BE2C (cell line): ENCODE data around the gene PRKCB.

Experiments
- DNase-seq: peaks from one replicate; pipeline ENCODE4 v3.0.0-alpha.2; 2020
- H3K27me3 ChIP-seq: fragments of 250-450 bp; sonication (Bioruptor Pico); 2 replicates; pipeline ENCODE4 v1.5.1; 2020; ENCODE audit warnings: mild to moderate bottlenecking
- H3K36me3 ChIP-seq: fragments of 250-450 bp; sonication (Bioruptor Pico); 2 replicates; pipeline ENCODE4 v1.5.1; 2020; ENCODE audit warnings: mild to moderate bottlenecking
- H3K4me1 ChIP-seq: fragments of 250-450 bp; sonication (Bioruptor Pico); 2 replicates; pipeline ENCODE4 v1.5.1; 2020
- H3K4me3 ChIP-seq: 2 replicates; pipeline ENCODE4 v1.5.1; 2011; ENCODE audit warnings: low read depth, low read length
- H3K9me3 ChIP-seq: fragments of 250-450 bp; sonication (Bioruptor Pico); 2 replicates; pipeline ENCODE4 v1.5.1; 2020
- TF ChIP-seq, protein P1 (sequence below): IDR thresholded peaks from 2 replicates; pipeline ENCODE4 v1.5.1; 2012; ENCODE audit warnings: mild to moderate bottlenecking, low read depth, low read length

Gene PRKCB

DNA sequence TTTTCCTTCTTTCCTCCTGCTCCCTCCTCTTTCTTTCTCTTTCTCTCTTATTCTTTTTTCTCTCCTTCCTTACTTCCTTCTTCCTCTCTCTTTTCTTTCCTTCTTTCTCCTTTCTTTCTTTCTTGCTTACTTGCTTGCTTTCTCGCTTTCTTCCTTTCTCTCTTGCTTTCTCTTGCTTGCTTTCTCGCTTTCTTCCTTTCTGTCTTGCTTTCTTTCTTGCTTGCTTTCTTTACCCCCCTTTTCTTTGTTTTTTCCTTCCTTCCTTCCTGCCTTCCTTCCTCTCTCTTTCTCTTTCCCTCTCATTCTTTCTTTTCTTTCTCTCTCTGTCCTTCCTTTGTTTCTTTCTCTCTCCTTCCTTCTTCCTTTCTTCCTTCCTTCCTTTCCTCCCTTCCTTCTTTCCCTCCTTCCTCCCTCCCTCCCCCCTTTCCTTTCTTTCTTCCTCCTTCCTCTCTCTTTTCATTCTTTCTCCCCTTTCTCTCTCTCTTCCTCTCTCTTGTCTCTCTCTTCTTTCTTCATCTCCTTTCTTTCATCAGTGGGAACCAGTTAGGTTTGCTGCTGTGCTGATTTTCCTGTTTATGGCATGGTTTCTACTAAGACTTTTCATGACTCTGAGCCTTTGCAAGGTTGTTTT is 277.4 kb downstream of the PRKCB start:
- H3K9me3 ChIP-seq: no peaks in the 10 kb centered on the region
- no peaks in the 10 kb centered on the region for H3K36me3 ChIP-seq
- no peaks in the 10 kb centered on the region for H3K4me1 ChIP-seq
- TF ChIP-seq, protein P1, sequence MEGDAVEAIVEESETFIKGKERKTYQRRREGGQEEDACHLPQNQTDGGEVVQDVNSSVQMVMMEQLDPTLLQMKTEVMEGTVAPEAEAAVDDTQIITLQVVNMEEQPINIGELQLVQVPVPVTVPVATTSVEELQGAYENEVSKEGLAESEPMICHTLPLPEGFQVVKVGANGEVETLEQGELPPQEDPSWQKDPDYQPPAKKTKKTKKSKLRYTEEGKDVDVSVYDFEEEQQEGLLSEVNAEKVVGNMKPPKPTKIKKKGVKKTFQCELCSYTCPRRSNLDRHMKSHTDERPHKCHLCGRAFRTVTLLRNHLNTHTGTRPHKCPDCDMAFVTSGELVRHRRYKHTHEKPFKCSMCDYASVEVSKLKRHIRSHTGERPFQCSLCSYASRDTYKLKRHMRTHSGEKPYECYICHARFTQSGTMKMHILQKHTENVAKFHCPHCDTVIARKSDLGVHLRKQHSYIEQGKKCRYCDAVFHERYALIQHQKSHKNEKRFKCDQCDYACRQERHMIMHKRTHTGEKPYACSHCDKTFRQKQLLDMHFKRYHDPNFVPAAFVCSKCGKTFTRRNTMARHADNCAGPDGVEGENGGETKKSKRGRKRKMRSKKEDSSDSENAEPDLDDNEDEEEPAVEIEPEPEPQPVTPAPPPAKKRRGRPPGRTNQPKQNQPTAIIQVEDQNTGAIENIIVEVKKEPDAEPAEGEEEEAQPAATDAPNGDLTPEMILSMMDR: no peak
- H3K27me3 ChIP-seq: no peaks in the 10 kb centered on the region
- H3K4me3 ChIP-seq: no peak overlapping the region
- DNase-seq: no peak

DNA sequence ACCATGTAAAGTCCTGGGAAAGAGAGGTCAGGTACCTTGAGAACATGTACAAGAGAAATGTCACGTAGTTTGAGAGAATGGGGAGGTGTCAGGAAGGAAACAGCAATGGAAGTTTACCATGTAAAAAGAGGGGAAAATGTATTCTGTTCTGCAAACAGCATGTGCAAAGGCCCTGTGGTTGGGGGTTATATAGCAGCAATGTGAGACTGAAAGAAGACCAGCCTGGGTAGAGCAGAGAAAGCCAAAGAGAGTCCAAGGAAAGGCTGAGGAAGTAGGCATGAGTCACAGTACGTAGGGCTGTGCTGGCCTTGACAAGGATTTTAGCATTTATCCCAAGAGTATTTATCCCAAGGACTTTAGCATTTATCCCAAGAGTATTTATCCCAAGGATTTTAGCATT is 279.1 kb downstream of the PRKCB start:
- TF ChIP-seq, protein P1: no peak
- no peaks in the 10 kb centered on the region for H3K4me1 ChIP-seq
- no peaks in the 10 kb centered on the region for H3K36me3 ChIP-seq
- no peak for DNase-seq
- no peaks in the 10 kb centered on the region for H3K27me3 ChIP-seq
- H3K9me3 ChIP-seq: no peaks in the 10 kb centered on the region
- H3K4me3 ChIP-seq: no peak overlapping the region

DNA sequence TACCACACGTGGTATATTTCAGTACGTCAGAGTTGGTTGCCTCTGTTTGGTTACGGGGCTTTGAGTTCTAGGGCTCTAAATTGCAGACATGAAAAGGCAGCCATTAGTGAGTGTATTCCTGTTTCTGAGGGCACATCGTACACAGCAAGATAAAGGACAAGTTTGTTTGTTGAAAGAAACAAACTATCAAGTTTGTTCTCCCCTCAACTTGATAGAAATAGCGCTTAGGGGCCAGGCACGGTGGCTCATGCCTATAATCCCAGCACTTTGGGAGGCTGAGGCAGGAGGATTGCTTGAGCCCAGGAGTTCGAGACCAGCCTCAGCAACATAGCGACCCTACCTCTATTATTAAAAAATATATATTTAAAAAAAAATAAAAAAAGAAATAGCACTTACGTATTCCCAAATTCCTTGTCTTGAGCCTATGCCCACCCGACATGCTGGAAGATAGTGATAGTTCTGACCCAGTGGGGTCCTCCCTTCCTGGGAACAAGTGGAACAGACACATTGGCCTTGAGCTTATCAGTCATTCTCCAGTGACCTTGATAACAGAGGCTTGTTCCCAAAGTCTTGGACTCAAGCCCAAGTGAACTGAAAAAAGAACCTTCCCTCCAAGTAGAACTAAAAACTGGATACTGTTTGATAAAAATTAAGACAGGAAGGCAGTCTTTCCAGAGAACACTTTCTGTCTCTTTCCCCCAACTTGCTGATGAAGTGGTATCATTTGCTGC is 280.4 kb downstream of the PRKCB start:
- Histone ChIP-seq H3K36me3 (no peaks in the 10 kb centered on the region), H3K4me3 (no peak overlapping the region), H3K27me3 (no peaks in the 10 kb centered on the region), H3K9me3 (no peaks in the 10 kb centered on the region), H3K4me1 (no peaks in the 10 kb centered on the region)
- TF ChIP-seq, protein P1: no peak
- no peak for DNase-seq

DNA sequence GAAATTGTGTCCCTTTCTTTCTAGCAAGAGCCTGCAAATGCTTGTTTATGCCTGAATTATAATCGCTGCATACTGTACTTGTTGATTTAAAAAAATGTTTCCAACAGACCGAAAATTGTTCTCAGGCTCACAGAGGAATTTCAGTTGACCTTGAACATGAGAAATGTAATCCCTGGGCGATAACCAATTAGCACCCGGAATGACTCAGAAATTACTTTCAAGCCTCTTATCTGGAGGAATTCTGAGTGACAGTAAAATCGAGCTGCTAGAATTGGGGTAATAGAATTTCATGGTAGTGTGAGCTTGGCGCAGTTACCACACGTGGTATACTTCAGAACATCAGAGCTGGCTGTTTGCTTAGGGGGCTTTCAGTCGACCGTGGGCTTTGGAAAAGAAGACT is 281.2 kb downstream of the PRKCB start:
- no peaks in the 10 kb centered on the region for H3K4me1 ChIP-seq
- H3K27me3 ChIP-seq: no peaks in the 10 kb centered on the region
- no peak for DNase-seq

DNA sequence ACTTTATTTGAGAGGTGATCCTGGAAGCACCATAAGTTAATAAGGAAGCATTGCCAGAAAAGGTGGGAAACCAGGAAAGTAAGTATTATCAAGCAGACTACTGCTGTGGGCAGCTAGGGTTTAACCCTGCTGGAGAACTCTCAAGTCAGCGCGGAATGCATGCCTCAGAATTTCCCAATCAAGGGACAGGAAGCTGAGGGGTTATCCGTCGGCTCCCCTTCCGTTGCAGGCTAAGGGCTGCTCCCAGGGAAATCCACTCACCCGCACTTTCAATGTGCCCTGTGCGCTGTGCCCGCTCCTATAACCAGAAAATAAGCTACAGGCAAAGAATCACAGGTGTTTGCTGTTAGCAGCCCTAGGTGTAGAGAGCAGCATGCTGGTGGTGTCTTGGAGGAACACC is 281.9 kb downstream of the PRKCB start:
- TF ChIP-seq, protein P1: no peak
- Histone ChIP-seq H3K36me3 (no peaks in the 10 kb centered on the region), H3K4me3 (no peak overlapping the region), H3K9me3 (no peaks in the 10 kb centered on the region), H3K4me1 (no peaks in the 10 kb centered on the region), H3K27me3 (no peaks in the 10 kb centered on the region)
- no peak for DNase-seq

More for the DNA sequence above, 281.2 kb downstream of the PRKCB start:
- Histone ChIP-seq H3K4me3 (no peak overlapping the region), H3K9me3 (no peaks in the 10 kb centered on the region), H3K36me3 (no peaks in the 10 kb centered on the region)
- TF ChIP-seq, protein P1: no peak
